ENCODE measurements around the gene POLE.
A peak's percentile ranks its signal among the peaks of the same experiment; 100 is the strongest.

The POLE gene

GRCh38 chr12:132687211-132688164, at the start of gene POLE, which contains the start of gene PXMP2:
Gene POLE, minus strand, starts transcription at chr12:132687342. Its CDS starts 27 bp downstream, at chr12:132687315.
Gene PXMP2, plus strand, starts transcription at chr12:132687587. Its CDS starts 84 bp downstream, at chr12:132687671.
- DNase-seq, result peak; percentile 96 to 97

- DNase-seq, result no peak
Observed at GRCh38 chr12:132736913-132737312, 49.8 kb upstream of the POLE start.

GRCh38 chr12:132736378-132736777, 49.2 kb upstream of the POLE start:
- no peak for DNase-seq

- no peak for DNase-seq
Observed at GRCh38 chr12:132735496-132735895, 48.4 kb upstream of the POLE start.

- DNase-seq, result no peak
Observed at GRCh38 chr12:132734206-132734605, 47.1 kb upstream of the POLE start.

- no peak for DNase-seq
Observed at GRCh38 chr12:132731574-132731973, 44.4 kb upstream of the POLE start.

- DNase-seq, result no peak
Observed at GRCh38 chr12:132730353-132730752, 43.2 kb upstream of the POLE start.

GRCh38 chr12:132729541-132730320, 42.6 kb upstream of the POLE start:
- DNase-seq, result no peak

- no peak for DNase-seq
Observed at GRCh38 chr12:132728502-132728901, 41.4 kb upstream of the POLE start.

- DNase-seq, result no peak
Observed at GRCh38 chr12:132727091-132727794, 40.1 kb upstream of the POLE start.

GRCh38 chr12:132726386-132726785, 39.2 kb upstream of the POLE start:
- no peak for DNase-seq

- DNase-seq, result no peak
Observed at GRCh38 chr12:132724506-132725241, 37.5 kb upstream of the POLE start.

GRCh38 chr12:132723764-132724140, 36.6 kb upstream of the POLE start:
- DNase-seq, result no peak

GRCh38 chr12:132723015-132723763, 36.0 kb upstream of the POLE start:
- no peak for DNase-seq

- no peak for DNase-seq
Observed at GRCh38 chr12:132720606-132721345, 33.6 kb upstream of the POLE start.

- DNase-seq, result no peak
Observed at GRCh38 chr12:132719954-132720324, 32.8 kb upstream of the POLE start.

GRCh38 chr12:132719141-132719953, 32.2 kb upstream of the POLE start:
- no peak for DNase-seq

GRCh38 chr12:132718644-132719043, 31.5 kb upstream of the POLE start:
- no peak for DNase-seq

- no peak for DNase-seq
Observed at GRCh38 chr12:132717531-132718387, 30.6 kb upstream of the POLE start.

All from stimulated activated CD4-positive, alpha-beta T cell treated with anti-CD3 and anti-CD28 coated beads, Interleukin-2, amount 100 ng/mL, for 24 hours (primary cell).